Measurements from ENCODE around the gene CITED4. TPM values are rescaled to one million over a fixed set of nuclear protein-coding genes. Genes with fewer than 3 reads are reported as not detected.

CITED4 gene
- total RNA-seq, 1 experiment from 2014 or later, result 9.5 TPM

DNA sequence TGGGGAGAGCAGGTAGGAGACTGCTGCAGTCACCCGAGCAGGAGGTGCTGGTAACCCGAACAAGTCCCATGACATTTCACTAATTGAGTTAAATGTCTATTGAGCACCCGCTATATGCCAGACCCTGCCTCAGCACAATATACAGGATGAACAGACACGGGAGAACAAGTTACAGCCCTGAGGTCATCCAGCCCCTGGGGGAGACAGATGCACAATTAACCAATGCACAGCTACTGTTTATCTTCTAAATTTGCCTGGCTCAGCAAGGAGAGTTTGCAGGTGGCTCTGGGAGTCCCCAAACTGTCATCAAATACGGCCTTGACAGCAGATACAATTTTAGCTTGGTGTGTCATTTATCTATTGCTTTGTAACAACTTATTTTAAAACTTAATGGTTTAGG lies 18.1 kb downstream of the CITED4 start:
- Histone ChIP-seq H4K8ac (replicated peaks; ENCODE audit: insufficient read length, low read depth, low read length) (no peak overlapping the region), H2BK15ac (ENCODE audit: low read depth, low read length) (no peak overlapping the region), H2BK5ac (ENCODE audit: insufficient read length, low read length) (no peak overlapping the region), H3K23ac (ENCODE audit: insufficient read length, low read depth, low read length) (no peak overlapping the region), H3K23me2 (ENCODE audit: insufficient read length, low read depth, low read length, poor library complexity, severe bottlenecking) (no peaks in the 10 kb centered on the region), H3K18ac (ENCODE audit: insufficient read length, low read depth, low read length) (no peak overlapping the region), H3K9ac (ENCODE audit: extremely low read depth, insufficient read length, low read length) (no peak overlapping the region), H3K4me2 (ENCODE audit: insufficient read depth, insufficient read length, low read length) (no peak overlapping the region), H4K91ac (ENCODE audit: insufficient read length, low read depth, low read length) (no peak overlapping the region), H3T11ph (ENCODE audit: low read length) (no peak overlapping the region), H2BK20ac (ENCODE audit: low read depth, low read length, poor library complexity, severe bottlenecking) (no peak overlapping the region), H4K5ac (ENCODE audit: insufficient read length, low read depth, low read length) (no peak overlapping the region), H3K56ac (ENCODE audit: insufficient read length, low read depth, low read length) (no peak overlapping the region), H4K20me1 (ENCODE audit: control insufficient read depth, insufficient read depth, insufficient read length) (no peaks in the 10 kb centered on the region), H3K27me3 (ENCODE audit: insufficient read depth, low read length) (no peaks in the 10 kb centered on the region), H2BK12ac (ENCODE audit: insufficient read length, low read depth, low read length) (no peak overlapping the region), H2AFZ (ENCODE audit: low read length) (no peak overlapping the region), H3K14ac (ENCODE audit: insufficient read depth, low read length) (no peak overlapping the region), H3K9me3 (ENCODE audit: control insufficient read depth, low read depth, low read length) (no peaks in the 10 kb centered on the region), H3K4me1 (ENCODE audit: insufficient read depth, low read length) (no peaks in the 10 kb centered on the region), H3K27ac (ENCODE audit: insufficient read length, low read depth, low read length) (no peak overlapping the region), H3K79me1 (ENCODE audit: insufficient read depth, low read depth, low read length, poor library complexity, severe bottlenecking) (no peaks in the 10 kb centered on the region), H2BK120ac (ENCODE audit: low read depth, low read length, poor library complexity, severe bottlenecking) (no peak overlapping the region), H2AK5ac (ENCODE audit: insufficient read length, low read length) (no peak overlapping the region), H3K79me2 (ENCODE audit: insufficient read depth, low read length) (no peaks in the 10 kb centered on the region), H3K4ac (ENCODE audit: low read depth, low read length) (no peak overlapping the region)
- TF ChIP-seq, protein P1, sequence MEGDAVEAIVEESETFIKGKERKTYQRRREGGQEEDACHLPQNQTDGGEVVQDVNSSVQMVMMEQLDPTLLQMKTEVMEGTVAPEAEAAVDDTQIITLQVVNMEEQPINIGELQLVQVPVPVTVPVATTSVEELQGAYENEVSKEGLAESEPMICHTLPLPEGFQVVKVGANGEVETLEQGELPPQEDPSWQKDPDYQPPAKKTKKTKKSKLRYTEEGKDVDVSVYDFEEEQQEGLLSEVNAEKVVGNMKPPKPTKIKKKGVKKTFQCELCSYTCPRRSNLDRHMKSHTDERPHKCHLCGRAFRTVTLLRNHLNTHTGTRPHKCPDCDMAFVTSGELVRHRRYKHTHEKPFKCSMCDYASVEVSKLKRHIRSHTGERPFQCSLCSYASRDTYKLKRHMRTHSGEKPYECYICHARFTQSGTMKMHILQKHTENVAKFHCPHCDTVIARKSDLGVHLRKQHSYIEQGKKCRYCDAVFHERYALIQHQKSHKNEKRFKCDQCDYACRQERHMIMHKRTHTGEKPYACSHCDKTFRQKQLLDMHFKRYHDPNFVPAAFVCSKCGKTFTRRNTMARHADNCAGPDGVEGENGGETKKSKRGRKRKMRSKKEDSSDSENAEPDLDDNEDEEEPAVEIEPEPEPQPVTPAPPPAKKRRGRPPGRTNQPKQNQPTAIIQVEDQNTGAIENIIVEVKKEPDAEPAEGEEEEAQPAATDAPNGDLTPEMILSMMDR (conservative IDR thresholded peaks at IDR 0.05), result no peak
- no peak overlapping the region for H3K4me3 Mint-ChIP-seq
- H3K27ac Mint-ChIP-seq, result no peak overlapping the region
- no peaks in the 10 kb centered on the region; a peak in 1 of 7 replicates for H3K36me3 Mint-ChIP-seq (ENCODE audit: insufficient read depth in 1 of 3, low read depth in 3 of 3)
- H3K9me3 Mint-ChIP-seq, result peaks cover 4 to 5% of the 10 kb centered on the region in 2 experiments; a peak in 4 of 5 replicates
- H3K27me3 Mint-ChIP-seq (ENCODE audit: low read depth), result peaks cover 15% of the 10 kb centered on the region
- no CpG with 5 or more reads among the region's 5 CpGs for WGBS (ENCODE audit: extremely low coverage, insufficient read length, low lambda C conversion rate)
- DNase-seq, result no peak
- peaks cover 5 to 11% of the 10 kb centered on the region in 2 experiments for H3K4me1 Mint-ChIP-seq

Data from H9 (cell line).